K562 (cell line): ENCODE results near the gene NEDD4L. TPM values are rescaled to one million over a fixed set of nuclear protein-coding genes. Genes with fewer than 3 reads are reported as not detected.

Experiments
- ATAC-seq: fragments of 200-7000 bp; cut with Tn5 transposase; 3 replicates; pipeline ENCODE4 v1.9.1; 2020; ENCODE audit warnings: moderate library complexity
- BruUV-seq: library from RNA; stranded (reverse); fragments of 400-500 nt; replicated peaks from 2 replicates; lab custom pipeline; 2021; lab: Mats Ljungman, UMichigan
- CTCF ChIA-PET: fragments of 300-600 bp; formaldehyde crosslinking; extraction: SDS; loops from one replicate; lab custom pipeline; 2021; ENCODE audit warnings: low intra/inter-chr PET ratio; lab: Yijun Ruan, JAX
- POLR2A ChIA-PET: fragments of 300-600, 350-650 bp; sonication (Branson Sonifier 250); formaldehyde crosslinking; extraction: SDS; loops from one replicate; lab custom pipeline; 2021; ENCODE audit warnings: antibody characterized with exemption, inconsistent platforms; lab: Yijun Ruan, JAX
- DNase-seq, 4 experiments: peaks; one replicate each; pipeline versions ENCODE4 v3.0.0 to v3.0.0-alpha.2; 2011 to 2018; ENCODE audit warnings: low spot score in 3 of 4, mixed read lengths in 3 of 4; ENCODE audit errors: extremely low read depth in 1 of 4
- FAIRE-seq: peaks from 2 replicates; lab custom pipeline; 2011; peaks lifted over from hg19 to GRCh38; lab: Jason Lieb, UNC
- H2AFZ ChIP-seq: 2 replicates; pipeline ENCODE4 v1.6.0; 2011; ENCODE audit warnings: low read depth, low read length, control low read depth, inconsistent platforms
- H3K27ac ChIP-seq: fragments of 200-600 bp; 3 replicates; pipeline ENCODE4 v1.8.0; 2011; ENCODE audit warnings: low read depth, mild to moderate bottlenecking, control low read depth, inconsistent platforms, low read length, moderate library complexity, mixed read lengths; ENCODE audit errors: extremely low read depth
- H3K27me3 ChIP-seq, 2 experiments: fragments of 300-600 bp in 1 of 2; 2 replicates in 1 of 2; 3 replicates in 1 of 2; pipeline versions ENCODE4 v1.6.0 to v1.8.0; 2011; ENCODE audit warnings: inconsistent platforms in 2 of 2, low read length in 2 of 2, mild to moderate bottlenecking in 1 of 2, mixed read lengths in 1 of 2, moderate library complexity in 1 of 2; ENCODE audit not compliant: control insufficient read depth in 2 of 2, insufficient read depth in 2 of 2
- H3K36me3 ChIP-seq: fragments of 300-600 bp; 3 replicates; pipeline ENCODE4 v1.8.0; 2011; ENCODE audit warnings: mild to moderate bottlenecking, low read length, inconsistent platforms; ENCODE audit not compliant: control insufficient read depth, insufficient read depth
- H3K4me1 ChIP-seq, 2 experiments: fragments of 200-600 bp in 1 of 2; replicated peaks in 1 of 2; 2 replicates in 1 of 2; 3 replicates in 1 of 2; pipeline versions ENCODE4 v1.5.1 to v1.8.0; 2011; ENCODE audit warnings: inconsistent platforms in 2 of 2, low read length in 2 of 2, mild to moderate bottlenecking in 1 of 2, mixed read lengths in 1 of 2, moderate library complexity in 1 of 2; ENCODE audit not compliant: control insufficient read depth in 2 of 2, insufficient read depth in 2 of 2
- H3K4me2 ChIP-seq: 2 replicates; pipeline ENCODE4 v1.6.1; 2011; ENCODE audit warnings: low read length, control low read depth, inconsistent platforms, mixed read lengths; ENCODE audit not compliant: insufficient read depth
- H3K4me3 ChIP-seq: fragments of 200-600 bp; sonication (generic), shearing (Covaris generic); 2 replicates; pipeline ENCODE4 v1.5.1; 2016; ENCODE audit warnings: control low read depth, inconsistent platforms
- H3K79me2 ChIP-seq: fragments of 200-600 bp; 3 replicates; pipeline ENCODE4 v1.8.0; 2011; ENCODE audit warnings: low read length, inconsistent platforms; ENCODE audit not compliant: control insufficient read depth, insufficient read depth
- H3K9ac ChIP-seq, 2 experiments: 2 replicates each; pipeline versions ENCODE4 v1.6.0 to v1.6.1; 2011; ENCODE audit warnings: low read depth in 2 of 2, low read length in 2 of 2, control low read depth in 1 of 2, inconsistent platforms in 1 of 2, mild to moderate bottlenecking in 1 of 2, mixed read lengths in 1 of 2; ENCODE audit not compliant: insufficient read depth in 1 of 2
- H3K9me1 ChIP-seq: one replicate; pipeline ENCODE4 v1.6.0; 2011; ENCODE audit warnings: inconsistent platforms, mild to moderate bottlenecking, low read length, moderate library complexity; ENCODE audit not compliant: control insufficient read depth, insufficient read depth
- H3K9me3 ChIP-seq: replicated peaks from 2 replicates; pipeline ENCODE4 v1.5.1; 2011; ENCODE audit warnings: low read depth, low read length, inconsistent platforms; ENCODE audit not compliant: control insufficient read depth, insufficient read depth
- H4K20me1 ChIP-seq: replicated peaks from 2 replicates; pipeline ENCODE4 v1.6.1; 2011; ENCODE audit warnings: low read length, inconsistent platforms, mixed read lengths; ENCODE audit not compliant: control insufficient read depth, insufficient read depth
- GABPB1 ChIP-seq: sonication (generic); formaldehyde crosslinking; IDR thresholded peaks from 2 replicates; pipeline ENCODE4 v1.8.0; 2022; ENCODE audit warnings: mild to moderate bottlenecking, missing genetic modification reagents
- MAZ ChIP-seq, 2 experiments: fragments of 450-650 bp in 1 of 2; sonication (generic) in 1 of 2; formaldehyde crosslinking; IDR thresholded peaks in 1 of 2; conservative IDR thresholded peaks in 1 of 2; 2 replicates each; pipeline versions ENCODE4 v1.4.0 to v1.5.0; 2020; ENCODE audit warnings: mild to moderate bottlenecking in 1 of 2, missing genetic modification reagents in 1 of 2
- NFYB ChIP-seq: IDR thresholded peaks from 2 replicates; pipeline ENCODE4 v1.6.1; 2011; ENCODE audit warnings: mild to moderate bottlenecking, moderate library complexity; ENCODE audit not compliant: insufficient read length; ENCODE audit errors: extremely low read depth
- RUNX1 ChIP-seq: sonication (generic); IDR thresholded peaks from 2 replicates; pipeline ENCODE4 v1.6.1; 2016; ENCODE audit warnings: antibody characterized with exemption, low read depth
- ZNF140 ChIP-seq: fragments of 250-450 bp; sonication (Bioruptor Pico); IDR thresholded peaks from 2 replicates; pipeline ENCODE4 v1.8.0; 2021; ENCODE audit warnings: moderate library complexity, mild to moderate bottlenecking, inconsistent platforms
- WGBS: fragments of 100-300 bp; shearing (Covaris generic); methylation state at CpG from one replicate; pipeline ENCODE4 v1.1.6; 2016; ENCODE audit warnings: low coverage, mixed read lengths; ENCODE audit not compliant: insufficient coverage; ENCODE audit errors: missing lambda C conversion rate; 5-methylcytosine and 5-hydroxymethylcytosine counted together
- in situ Hi-C: fragments of 300-500 bp; cut with MboI; formaldehyde crosslinking; loops from 4 replicates; pipeline ENCODE4 v1.15.0; 2018; ENCODE audit warnings: inconsistent platforms, mixed read lengths
- intact Hi-C: fragments of 100-400 bp; cut with micrococcal nuclease; formaldehyde crosslinking; loops from 2 replicates; pipeline ENCODE4 v1.14.2; 2022
- polyA plus RNA-seq, 8 experiments: library from polyadenylated mRNA; depleted of rRNA in 4 of 8; stranded (reverse) in 5 of 8; unstranded in 3 of 8; fragments of >200 nt; fragmentation: Nextera tagmentation in 2 of 8; fragmentation: Illumina TruSeq in 1 of 8; extraction: Ambion mirVana in 2 of 8; extraction: Trizol in 1 of 8; gene quantifications; 2 replicates each; pipeline versions ENCODE4 v1.2.1 to v1.2.3, GENCODE V29; 2011 to 2014; ENCODE audit warnings: inconsistent platforms in 1 of 8, missing spikeins in 1 of 8
- total RNA-seq, 7 experiments: library from RNA; depleted of rRNA in 6 of 7; stranded (reverse); fragments of >200 nt in 6 of 7; fragmentation: Illumina TruSeq in 2 of 7; extraction: Trizol in 2 of 7; gene quantifications; 2 replicates each; pipeline versions ENCODE4 v1.2.1 to v1.2.3, GENCODE V29; 2011 to 2021; ENCODE audit warnings: low replicate concordance in 1 of 7
- TF ChIP-seq, protein P1 (sequence below): fragments of 250-450 bp; sonication (Bioruptor Pico); IDR thresholded peaks from 2 replicates; pipeline ENCODE4 v1.8.0; 2021; ENCODE audit warnings: borderline replicate concordance, mild to moderate bottlenecking, moderate library complexity; ENCODE audit not compliant: poor library complexity, severe bottlenecking
- TF ChIP-seq, protein P2 (sequence below): fragments of 250-450 bp; sonication (Bioruptor Pico); IDR thresholded peaks from 2 replicates; pipeline ENCODE4 v1.5.0; 2020; ENCODE audit warnings: mild to moderate bottlenecking

The NEDD4L gene
- total and polyA plus RNA-seq, 9 of the 15 experiments (the other 6 are each of a cell fraction or from before 2014, with no cell fraction given): 8.1 to 33.4 (median 19.9) TPM

DNA sequence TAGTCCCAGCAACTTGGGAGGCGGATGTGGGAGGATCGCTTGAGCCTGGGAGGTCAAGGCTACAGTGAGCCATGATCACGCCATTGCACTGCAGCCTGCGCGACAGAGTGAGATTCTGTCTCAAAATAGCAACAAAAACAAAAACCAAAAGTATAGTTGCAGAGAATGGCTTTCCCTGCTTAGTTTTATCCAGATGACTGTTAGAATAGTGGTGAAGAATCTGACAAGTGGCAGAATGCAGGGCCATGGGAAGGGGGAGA, 53.8 kb downstream of the NEDD4L start:
- H3K27me3 ChIP-seq: no peaks in the 10 kb centered on the region
- CTCF ChIA-PET: no interaction called here
- no TSS peak for BruUV-seq
- in situ Hi-C loops: no loop called here
- no peaks in the 10 kb centered on the region for H3K36me3 ChIP-seq
- no peak overlapping the region for H3K9ac ChIP-seq
- H3K4me3 ChIP-seq: no peak overlapping the region
- TF ChIP-seq RUNX1 (no peak), NFYB (no peak)
- TF ChIP-seq, protein P1, sequence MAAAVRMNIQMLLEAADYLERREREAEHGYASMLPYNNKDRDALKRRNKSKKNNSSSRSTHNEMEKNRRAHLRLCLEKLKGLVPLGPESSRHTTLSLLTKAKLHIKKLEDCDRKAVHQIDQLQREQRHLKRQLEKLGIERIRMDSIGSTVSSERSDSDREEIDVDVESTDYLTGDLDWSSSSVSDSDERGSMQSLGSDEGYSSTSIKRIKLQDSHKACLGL (CRISPR knock-in tag): no peak
- TF ChIP-seq, all 486 proteins: peak for 0
- POLR2A ChIA-PET: no interaction called here
- Histone ChIP-seq H3K4me1 (peaks cover 0 to 9% of the 10 kb centered on the region in 2 experiments; a peak in 2 of 5 replicates), H3K9me1 (no peaks in the 10 kb centered on the region), H3K4me2 (no peak overlapping the region), H2AFZ (no peak overlapping the region), H3K79me2 (no peaks in the 10 kb centered on the region), H4K20me1 (no peaks in the 10 kb centered on the region), H3K9me3 (no peaks in the 10 kb centered on the region), H3K27ac (no peak overlapping the region)
- no peak for ATAC-seq
- intact Hi-C loops: no loop called here
- FAIRE-seq: no peak
- DNase-seq: no peak
- WGBS: 77% methylated on average over 4 of the region's 5 CpGs

DNA sequence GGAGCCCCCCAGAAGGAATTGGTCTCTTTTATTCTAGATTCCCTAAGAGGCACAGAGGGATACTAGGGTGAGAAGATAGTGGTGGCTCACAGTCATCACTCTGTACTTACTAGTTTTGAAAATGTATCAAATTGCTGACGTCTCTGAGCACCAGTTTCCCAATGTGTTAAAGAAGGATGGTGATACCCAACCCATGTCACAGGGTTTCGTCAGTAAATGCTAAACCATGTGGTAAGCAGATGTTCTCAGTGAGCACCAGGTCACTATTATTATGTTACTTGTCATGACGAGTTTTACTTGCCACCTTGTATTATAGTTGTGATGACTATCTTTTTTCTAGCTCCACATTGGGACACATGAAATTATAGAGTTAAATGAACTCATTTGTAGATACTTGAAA, 54.7 kb downstream of the NEDD4L start:
- Histone ChIP-seq H4K20me1 (no peaks in the 10 kb centered on the region), H3K79me2 (no peaks in the 10 kb centered on the region), H3K9me3 (no peaks in the 10 kb centered on the region), H3K27ac (no peak overlapping the region)
- no peak for FAIRE-seq
- CTCF ChIA-PET: no interaction called here
- intact Hi-C loops: no loop called here
- TF ChIP-seq ZNF140 (no peak), MAZ (CRISPR knock-in tag; conservative IDR thresholded peaks at IDR 0.05 in 1 of 2, IDR thresholded peaks at IDR 0.05 in 1 of 2) (no peak), GABPB1 (CRISPR knock-in tag) (no peak)
- TF ChIP-seq, protein P2, sequence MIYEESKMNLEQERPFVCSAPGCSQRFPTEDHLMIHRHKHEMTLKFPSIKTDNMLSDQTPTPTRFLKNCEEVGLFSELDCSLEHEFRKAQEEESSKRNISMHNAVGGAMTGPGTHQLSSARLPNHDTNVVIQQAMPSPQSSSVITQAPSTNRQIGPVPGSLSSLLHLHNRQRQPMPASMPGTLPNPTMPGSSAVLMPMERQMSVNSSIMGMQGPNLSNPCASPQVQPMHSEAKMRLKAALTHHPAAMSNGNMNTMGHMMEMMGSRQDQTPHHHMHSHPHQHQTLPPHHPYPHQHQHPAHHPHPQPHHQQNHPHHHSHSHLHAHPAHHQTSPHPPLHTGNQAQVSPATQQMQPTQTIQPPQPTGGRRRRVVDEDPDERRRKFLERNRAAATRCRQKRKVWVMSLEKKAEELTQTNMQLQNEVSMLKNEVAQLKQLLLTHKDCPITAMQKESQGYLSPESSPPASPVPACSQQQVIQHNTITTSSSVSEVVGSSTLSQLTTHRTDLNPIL (CRISPR knock-in tag): no peak
- TF ChIP-seq, all 486 proteins: peak for 0
- Histone ChIP-seq H3K4me3 (no peak overlapping the region), H3K36me3 (no peaks in the 10 kb centered on the region), H2AFZ (no peak overlapping the region), H3K9me1 (no peaks in the 10 kb centered on the region), H3K4me2 (no peak overlapping the region), H3K9ac (no peak overlapping the region), H3K4me1 (peaks cover 0 to 9% of the 10 kb centered on the region in 2 experiments; a peak in 2 of 5 replicates), H3K27me3 (no peaks in the 10 kb centered on the region)
- 46% methylated on average over 3 of the region's 3 CpGs for WGBS
- POLR2A ChIA-PET: interaction anchor here (0.5 kb wide), 1 partner anchor 10 kb away, joined by 3 read pairs; no protein-coding TSS in a partner anchor
- BruUV-seq: no TSS peak
- DNase-seq: no peak
- ATAC-seq: no peak
- in situ Hi-C loops: no loop called here
